ENCODE measurements around the gene ARMH1.
A peak's percentile ranks its signal among the peaks of the same experiment; 100 is the strongest.

ARMH1 gene

DNA sequence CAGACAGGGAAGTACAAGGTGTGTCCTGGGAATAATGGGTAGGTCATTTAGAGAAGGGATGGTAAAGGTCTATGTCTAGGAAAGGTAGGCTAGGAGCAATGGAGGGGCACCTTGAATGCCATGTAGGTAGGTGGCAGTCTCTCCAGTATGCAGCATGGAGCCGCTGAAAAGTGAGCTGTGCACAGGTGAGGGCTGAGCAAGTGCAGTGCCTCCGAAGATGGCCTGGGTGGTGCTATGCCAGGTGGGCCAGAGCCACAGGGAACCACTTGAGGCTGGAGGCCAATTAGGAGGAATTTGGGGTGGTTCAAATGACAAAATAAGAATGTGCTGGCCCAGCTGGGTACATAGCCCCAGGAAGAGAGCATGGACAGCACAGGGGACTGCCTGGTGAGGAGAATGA is 31.4 kb downstream of the ARMH1 start:
- Histone ChIP-seq H3K9ac (ENCODE audit: low read length) (no peak overlapping the region), H3K4me2 (ENCODE audit: low read length) (no peak overlapping the region), H2AFZ (ENCODE audit: low read depth, low read length) (no peak overlapping the region), H3K27ac (ENCODE audit: low read length) (no peak overlapping the region), H3K4me3 (ENCODE audit: low read length) (no peak overlapping the region), H3K4me1 (ENCODE audit: low read length) (peaks cover 3% of the 10 kb centered on the region), H4K20me1 (ENCODE audit: insufficient read depth, low read length) (no peaks in the 10 kb centered on the region), H3K79me2 (ENCODE audit: low read length) (no peaks in the 10 kb centered on the region), H3K9me3 (ENCODE audit: insufficient read depth, low read length) (no peaks in the 10 kb centered on the region), H3K27me3 (ENCODE audit: low read depth, low read length) (peaks cover 3% of the 10 kb centered on the region; the same call in 1 of the 2 replicates), H3K36me3 (replicated peaks; ENCODE audit: low read depth, low read length) (no peaks in the 10 kb centered on the region)
- TF ChIP-seq, protein P1, sequence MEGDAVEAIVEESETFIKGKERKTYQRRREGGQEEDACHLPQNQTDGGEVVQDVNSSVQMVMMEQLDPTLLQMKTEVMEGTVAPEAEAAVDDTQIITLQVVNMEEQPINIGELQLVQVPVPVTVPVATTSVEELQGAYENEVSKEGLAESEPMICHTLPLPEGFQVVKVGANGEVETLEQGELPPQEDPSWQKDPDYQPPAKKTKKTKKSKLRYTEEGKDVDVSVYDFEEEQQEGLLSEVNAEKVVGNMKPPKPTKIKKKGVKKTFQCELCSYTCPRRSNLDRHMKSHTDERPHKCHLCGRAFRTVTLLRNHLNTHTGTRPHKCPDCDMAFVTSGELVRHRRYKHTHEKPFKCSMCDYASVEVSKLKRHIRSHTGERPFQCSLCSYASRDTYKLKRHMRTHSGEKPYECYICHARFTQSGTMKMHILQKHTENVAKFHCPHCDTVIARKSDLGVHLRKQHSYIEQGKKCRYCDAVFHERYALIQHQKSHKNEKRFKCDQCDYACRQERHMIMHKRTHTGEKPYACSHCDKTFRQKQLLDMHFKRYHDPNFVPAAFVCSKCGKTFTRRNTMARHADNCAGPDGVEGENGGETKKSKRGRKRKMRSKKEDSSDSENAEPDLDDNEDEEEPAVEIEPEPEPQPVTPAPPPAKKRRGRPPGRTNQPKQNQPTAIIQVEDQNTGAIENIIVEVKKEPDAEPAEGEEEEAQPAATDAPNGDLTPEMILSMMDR (IDR thresholded peaks at IDR 0.05; ENCODE audit: low read depth, low read length): no peak
- no peak for TF ChIP-seq EZH2phosphoT487 (IDR thresholded peaks at IDR 0.05; ENCODE audit: low read depth)

DNA sequence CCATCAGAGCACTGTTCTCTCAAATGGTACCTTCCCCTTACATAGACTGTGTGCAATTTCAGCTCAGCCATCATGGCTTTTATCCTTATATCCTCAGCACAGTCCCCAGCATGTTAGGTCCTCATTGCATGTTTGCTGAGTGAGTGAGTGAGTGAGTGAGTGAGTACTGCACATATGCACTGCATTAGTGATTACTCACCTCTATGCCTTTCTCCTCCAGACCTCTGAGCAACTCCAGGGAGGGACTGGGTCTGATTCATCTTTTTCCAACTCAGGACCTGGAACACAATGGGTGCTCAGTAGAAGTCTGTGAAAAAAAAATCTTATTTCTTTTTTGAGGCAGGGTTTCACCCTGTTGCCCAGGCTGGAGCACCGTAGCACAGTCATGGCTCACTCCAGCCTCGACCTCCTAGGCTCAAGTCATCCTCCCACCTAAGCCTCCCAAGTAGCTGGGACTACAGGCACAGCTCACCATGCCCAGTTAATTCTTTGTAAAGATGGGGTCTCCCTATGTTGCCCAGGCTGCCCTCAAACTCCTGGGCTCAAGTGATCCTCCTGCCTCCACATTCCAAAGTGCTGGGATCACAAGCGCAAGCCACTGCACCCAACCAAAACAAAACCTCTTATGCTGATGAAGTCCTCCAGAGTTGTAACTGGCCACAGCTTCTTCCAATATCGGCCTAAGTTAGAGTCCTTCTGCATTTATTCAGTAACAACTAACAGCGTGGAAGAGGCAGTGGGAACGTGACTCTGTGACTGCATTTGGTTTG is 32.8 kb downstream of the ARMH1 start:
- H4K20me1 ChIP-seq (ENCODE audit: insufficient read depth, low read length): no peaks in the 10 kb centered on the region
- no peaks in the 10 kb centered on the region for H3K9me3 ChIP-seq (ENCODE audit: insufficient read depth, low read length)
- no peaks in the 10 kb centered on the region for H3K36me3 ChIP-seq (replicated peaks; ENCODE audit: low read depth, low read length)
- 0 out of 2 replicates have a peak overlapping the region, but pooled peaks have one; percentile 72 for H2AFZ ChIP-seq (ENCODE audit: low read depth, low read length)
- H3K4me2 ChIP-seq (ENCODE audit: low read length): peak overlapping the region; percentile 72
- no peak overlapping the region for H3K9ac ChIP-seq (ENCODE audit: low read length)
- H3K4me3 ChIP-seq (ENCODE audit: low read length): peak overlapping the region; percentile 55
- H3K27ac ChIP-seq (ENCODE audit: low read length): no peak overlapping the region
- TF ChIP-seq, protein P1 (IDR thresholded peaks at IDR 0.05; ENCODE audit: low read depth, low read length): no peak
- no peak for TF ChIP-seq EZH2phosphoT487 (IDR thresholded peaks at IDR 0.05; ENCODE audit: low read depth)
- peaks cover 3% of the 10 kb centered on the region for H3K4me1 ChIP-seq (ENCODE audit: low read length)
- H3K79me2 ChIP-seq (ENCODE audit: low read length): no peaks in the 10 kb centered on the region
- peaks cover 14% of the 10 kb centered on the region for H3K27me3 ChIP-seq (ENCODE audit: low read depth, low read length)

- TF ChIP-seq, protein P1 (IDR thresholded peaks at IDR 0.05; ENCODE audit: low read depth, low read length): peak; percentile 64
- no peak for TF ChIP-seq EZH2phosphoT487 (IDR thresholded peaks at IDR 0.05; ENCODE audit: low read depth)
- no peak overlapping the region for H3K27ac ChIP-seq (ENCODE audit: low read length)
- no peaks in the 10 kb centered on the region for H4K20me1 ChIP-seq (ENCODE audit: insufficient read depth, low read length)
- no peaks in the 10 kb centered on the region for H3K9me3 ChIP-seq (ENCODE audit: insufficient read depth, low read length)
- H3K36me3 ChIP-seq (replicated peaks; ENCODE audit: low read depth, low read length): no peaks in the 10 kb centered on the region
- peaks cover 11% of the 10 kb centered on the region for H3K4me1 ChIP-seq (ENCODE audit: low read length)
- H3K4me2 ChIP-seq (ENCODE audit: low read length): peak overlapping the region; percentile 72
- H3K9ac ChIP-seq (ENCODE audit: low read length): 0 out of 2 replicates have a peak overlapping the region, but pooled peaks have one; percentile 5
- H3K4me3 ChIP-seq (ENCODE audit: low read length): peak overlapping the region; percentile 55
- no peaks in the 10 kb centered on the region for H3K79me2 ChIP-seq (ENCODE audit: low read length)
- H2AFZ ChIP-seq (ENCODE audit: low read depth, low read length): peak overlapping the region; percentile 72
- peaks cover 14% of the 10 kb centered on the region for H3K27me3 ChIP-seq (ENCODE audit: low read depth, low read length)
Measured at GRCh38 chr1:44707959-44708831, 33.7 kb downstream of the ARMH1 start.

GRCh38 chr1:44713321-44713781 is 38.8 kb downstream of the ARMH1 start:
- Histone ChIP-seq H3K4me1 (ENCODE audit: low read length) (peaks cover 52% of the 10 kb centered on the region), H3K27me3 (ENCODE audit: low read depth, low read length) (peaks cover 14% of the 10 kb centered on the region), H3K4me2 (ENCODE audit: low read length) (peak overlapping the region; percentile 48), H3K4me3 (ENCODE audit: low read length) (peak overlapping the region; percentile 48), H3K9ac (ENCODE audit: low read length) (no peak overlapping the region), H2AFZ (ENCODE audit: low read depth, low read length) (no peak overlapping the region), H4K20me1 (ENCODE audit: insufficient read depth, low read length) (no peaks in the 10 kb centered on the region), H3K36me3 (replicated peaks; ENCODE audit: low read depth, low read length) (no peaks in the 10 kb centered on the region), H3K9me3 (ENCODE audit: insufficient read depth, low read length) (no peaks in the 10 kb centered on the region), H3K79me2 (ENCODE audit: low read length) (no peaks in the 10 kb centered on the region), H3K27ac (ENCODE audit: low read length) (peak overlapping the region; percentile 35)
- TF ChIP-seq, protein P1 (IDR thresholded peaks at IDR 0.05; ENCODE audit: low read depth, low read length): no peak
- TF ChIP-seq EZH2phosphoT487 (IDR thresholded peaks at IDR 0.05; ENCODE audit: low read depth): no peak
